Stomach smooth muscle (tissue), 2 donors: ENCODE data around the gene CES2.

Source experiments
- H3K27ac ChIP-seq: one replicate; pipeline ENCODE4 v1.7.0; 2013; ENCODE audit warnings: mild to moderate bottlenecking, low read length, inconsistent platforms
- H3K27me3 ChIP-seq, 2 donors: one replicate each; pipeline ENCODE4 v1.7.0; 2013; ENCODE audit warnings: low read length in 2 of 2; ENCODE audit not compliant: insufficient read depth in 2 of 2, control insufficient read depth in 1 of 2
- H3K36me3 ChIP-seq, 2 donors: one replicate each; pipeline ENCODE4 v1.7.0; 2013; ENCODE audit warnings: low read length in 2 of 2; ENCODE audit not compliant: control insufficient read depth in 2 of 2, insufficient read depth in 2 of 2
- H3K4me1 ChIP-seq: one replicate; pipeline ENCODE4 v1.7.0; 2013; ENCODE audit warnings: low read length; ENCODE audit not compliant: control insufficient read depth, insufficient read depth
- H3K4me3 ChIP-seq, 2 donors: one replicate each; pipeline ENCODE4 v1.7.0; 2013; ENCODE audit warnings: low read length in 2 of 2
- H3K9ac ChIP-seq, 2 donors: one replicate each; pipeline ENCODE4 v1.7.0; 2013; ENCODE audit warnings: low read length in 2 of 2, mild to moderate bottlenecking in 1 of 2
- H3K9me3 ChIP-seq, 2 donors: one replicate each; pipeline ENCODE4 v1.7.0; 2013; ENCODE audit warnings: low read length in 2 of 2; ENCODE audit not compliant: control insufficient read depth in 2 of 2
- donor health status: healthy.
- donor health status: Pancreatic carcinoma.

CES2 gene

GRCh38 chr16:66958857-66959703 lies 23.8 kb downstream of the CES2 start:
- H3K9ac ChIP-seq: no peak overlapping the region
- H3K36me3 ChIP-seq: no peaks in the 10 kb centered on the region
- H3K27me3 ChIP-seq: no peaks in the 10 kb centered on the region
- no peaks in the 10 kb centered on the region for H3K4me1 ChIP-seq
- no peak overlapping the region for H3K27ac ChIP-seq
- H3K9me3 ChIP-seq: no peaks in the 10 kb centered on the region
- H3K4me3 ChIP-seq: no peak overlapping the region

GRCh38 chr16:66959704-66960161 lies 24.4 kb downstream of the CES2 start:
- peaks cover 0 to 3% of the 10 kb centered on the region in 2 donors for H3K27me3 ChIP-seq
- H3K4me1 ChIP-seq: no peaks in the 10 kb centered on the region
- H3K9ac ChIP-seq: no peak overlapping the region
- no peak overlapping the region for H3K27ac ChIP-seq
- no peaks in the 10 kb centered on the region for H3K36me3 ChIP-seq
- no peak overlapping the region for H3K4me3 ChIP-seq
- H3K9me3 ChIP-seq: no peaks in the 10 kb centered on the region

- no peaks in the 10 kb centered on the region for H3K9me3 ChIP-seq
- H3K27me3 ChIP-seq: peaks cover 0 to 3% of the 10 kb centered on the region in 2 donors
- no peak overlapping the region for H3K27ac ChIP-seq
- no peaks in the 10 kb centered on the region for H3K4me1 ChIP-seq
- no peak overlapping the region for H3K9ac ChIP-seq
- H3K4me3 ChIP-seq: no peak overlapping the region
- no peaks in the 10 kb centered on the region for H3K36me3 ChIP-seq
Measured at GRCh38 chr16:66960270-66960669, 25.0 kb downstream of the CES2 start.

- H3K27ac ChIP-seq: no peak within 1 kb of the TSS
Measured at GRCh38 chr16:66961065-66961744, 25.9 kb downstream of the CES2 start, which contains the start of gene CES3. CES3 (plus strand) TSS chr16:66961266; CDS start chr16:66961308, 42 bp downstream.

GRCh38 chr16:66961914-66962313 lies 26.6 kb downstream of the CES2 start:
- H3K36me3 ChIP-seq: no peaks in the 10 kb centered on the region

More at GRCh38 chr16:66961065-66961744, 25.9 kb downstream of the CES2 start, which contains the start of gene CES3:
- no peak within 1 kb of the TSS for H3K4me3 ChIP-seq
- H3K9ac ChIP-seq: no peak within 1 kb of the TSS
- peaks cover 0 to 3% of the 10 kb centered on the region in 2 donors for H3K27me3 ChIP-seq
- H3K36me3 ChIP-seq: no peaks in the 10 kb centered on the region
- no peaks in the 10 kb centered on the region for H3K9me3 ChIP-seq
- no peaks in the 10 kb centered on the region for H3K4me1 ChIP-seq

GRCh38 chr16:66964049-66964448 lies 28.7 kb downstream of the CES2 start:
- H3K9me3 ChIP-seq: no peaks in the 10 kb centered on the region
- no peaks in the 10 kb centered on the region for H3K36me3 ChIP-seq
- peaks cover 0 to 3% of the 10 kb centered on the region in 2 donors for H3K27me3 ChIP-seq
- H3K4me1 ChIP-seq: no peaks in the 10 kb centered on the region
- H3K27ac ChIP-seq: no peak overlapping the region
- no peak overlapping the region for H3K4me3 ChIP-seq
- H3K9ac ChIP-seq: no peak overlapping the region

More at GRCh38 chr16:66961914-66962313, 26.6 kb downstream of the CES2 start:
- no peaks in the 10 kb centered on the region for H3K9me3 ChIP-seq
- no peak overlapping the region for H3K27ac ChIP-seq
- H3K4me1 ChIP-seq: no peaks in the 10 kb centered on the region
- no peak overlapping the region for H3K4me3 ChIP-seq
- peaks cover 0 to 3% of the 10 kb centered on the region in 2 donors for H3K27me3 ChIP-seq
- H3K9ac ChIP-seq: no peak overlapping the region

GRCh38 chr16:66968847-66969246 lies 33.5 kb downstream of the CES2 start:
- no peaks in the 10 kb centered on the region for H3K36me3 ChIP-seq
- no peaks in the 10 kb centered on the region for H3K9me3 ChIP-seq
- H3K9ac ChIP-seq: no peak overlapping the region
- no peaks in the 10 kb centered on the region for H3K4me1 ChIP-seq
- H3K27me3 ChIP-seq: peaks cover 0 to 3% of the 10 kb centered on the region in 2 donors
- no peak overlapping the region for H3K4me3 ChIP-seq
- no peak overlapping the region for H3K27ac ChIP-seq

- Histone ChIP-seq H3K36me3 (no peaks in the 10 kb centered on the region), H3K4me1 (no peaks in the 10 kb centered on the region), H3K4me3 (no peak overlapping the region), H3K9ac (no peak overlapping the region), H3K27ac (no peak overlapping the region), H3K9me3 (no peaks in the 10 kb centered on the region), H3K27me3 (no peaks in the 10 kb centered on the region)
Measured at GRCh38 chr16:66970775-66971720, 35.7 kb downstream of the CES2 start.

- H3K27me3 ChIP-seq: peaks cover 0 to 3% of the 10 kb centered on the region in 2 donors
- no peaks in the 10 kb centered on the region for H3K4me1 ChIP-seq
- H3K9me3 ChIP-seq: no peaks in the 10 kb centered on the region
- no peak overlapping the region for H3K9ac ChIP-seq
- no peaks in the 10 kb centered on the region for H3K36me3 ChIP-seq
- H3K27ac ChIP-seq: no peak overlapping the region
- H3K4me3 ChIP-seq: no peak overlapping the region
Measured at GRCh38 chr16:66972983-66973382, 37.7 kb downstream of the CES2 start.

GRCh38 chr16:66973716-66974115 lies 38.4 kb downstream of the CES2 start:
- Histone ChIP-seq H3K36me3 (no peaks in the 10 kb centered on the region), H3K27ac (no peak overlapping the region), H3K4me3 (no peak overlapping the region), H3K9ac (no peak overlapping the region), H3K4me1 (no peaks in the 10 kb centered on the region), H3K27me3 (peaks cover 0 to 3% of the 10 kb centered on the region in 2 donors), H3K9me3 (no peaks in the 10 kb centered on the region)
